K562 (cell line): Measurements from ENCODE around the gene ZDHHC24. TPM values are rescaled to one million over a fixed set of nuclear protein-coding genes. Genes with fewer than 3 reads are reported as not detected.

ENCODE experiments used
- CHD7 ChIP-seq: fragments of 200-600 bp; sonication (generic); IDR thresholded peaks from one replicate; pipeline ENCODE4 v1.6.1; 2012; ENCODE audit warnings: mild to moderate bottlenecking, low read depth, low read length, inconsistent platforms
- HMG20B ChIP-seq: fragments of 250-450 bp; sonication (Bioruptor Pico); IDR thresholded peaks from 2 replicates; pipeline ENCODE4 v1.5.0; 2021; ENCODE audit warnings: mild to moderate bottlenecking
- SMAD1 ChIP-seq: fragments of 150-350 bp; IDR thresholded peaks from 2 replicates; pipeline ENCODE4 v1.6.1; 2014; ENCODE audit warnings: low read length, low read depth; ENCODE audit not compliant: partially characterized antibody
- ZNF407 ChIP-seq: fragments of 450-650 bp; IDR thresholded peaks from 2 replicates; pipeline ENCODE4 v1.6.1; 2016; ENCODE audit warnings: low read depth
- polyA plus RNA-seq, 8 experiments: library from polyadenylated mRNA; depleted of rRNA in 4 of 8; stranded (reverse) in 5 of 8; unstranded in 3 of 8; fragments of >200 nt; fragmentation: Nextera tagmentation in 2 of 8; fragmentation: Illumina TruSeq in 1 of 8; extraction: Ambion mirVana in 2 of 8; extraction: Trizol in 1 of 8; gene quantifications; 2 replicates each; pipeline versions ENCODE4 v1.2.1 to v1.2.3, GENCODE V29; 2011 to 2014; ENCODE audit warnings: inconsistent platforms in 1 of 8, missing spikeins in 1 of 8
- total RNA-seq, 7 experiments: library from RNA; depleted of rRNA in 6 of 7; stranded (reverse); fragments of >200 nt in 6 of 7; fragmentation: Illumina TruSeq in 2 of 7; extraction: Trizol in 2 of 7; gene quantifications; 2 replicates each; pipeline versions ENCODE4 v1.2.1 to v1.2.3, GENCODE V29; 2011 to 2021; ENCODE audit warnings: low replicate concordance in 1 of 7

Gene ZDHHC24
- total and polyA plus RNA-seq, 9 of the 15 experiments (the other 6 are each of a cell fraction or from before 2014, with no cell fraction given): 0.45 to 11.2 (median 2.7) TPM

GRCh38 chr11:66510271-66510989 lies 35.4 kb downstream of the ZDHHC24 start, which contains the start of gene BBS1 (continued):
- TF ChIP-seq ZNF407 (no peak), CHD7 (no peak), SMAD1 (no peak), HMG20B (CRISPR knock-in tag) (no peak)
